Type B pancreatic cell (in vitro differentiated cells): ENCODE measurements around the gene NPC2. TPM values are rescaled to one million over a fixed set of nuclear protein-coding genes. Genes with fewer than 3 reads are reported as not detected.

Experiments
- DNase-seq: peaks from one replicate; pipeline ENCODE4 v3.0.0; 2021; ENCODE audit warnings: mixed read lengths; ENCODE audit not compliant: unreplicated experiment; ENCODE audit errors: extremely low spot score
- H3K27ac Mint-ChIP-seq: 2 replicates; pipeline ENCODE4 v1.8.0; 2021; ENCODE audit warnings: mild to moderate bottlenecking, mixed read lengths
- H3K27me3 Mint-ChIP-seq: 2 replicates; pipeline ENCODE4 v1.8.0; 2021; ENCODE audit warnings: mixed read lengths
- H3K36me3 Mint-ChIP-seq: 2 replicates; pipeline ENCODE4 v1.8.0; 2021; ENCODE audit warnings: mixed read lengths
- H3K4me1 Mint-ChIP-seq: one replicate; pipeline ENCODE4 v1.8.0; 2021; ENCODE audit warnings: mixed read lengths; ENCODE audit not compliant: unreplicated experiment
- H3K4me3 Mint-ChIP-seq: 2 replicates; pipeline ENCODE4 v1.8.0; 2021; ENCODE audit warnings: mild to moderate bottlenecking, mixed read lengths
- H3K9me3 Mint-ChIP-seq: 2 replicates; pipeline ENCODE4 v1.8.0; 2021; ENCODE audit warnings: mixed read lengths
- total RNA-seq: library from RNA; stranded (reverse); gene quantifications from 2 replicates; pipeline ENCODE4 v1.2.1, GENCODE V29; 2021; ENCODE audit warnings: low replicate concordance
- TF ChIP-seq, protein P1 (sequence below): fragments of 200-600 bp; sonication (generic); conservative IDR thresholded peaks from 2 replicates; pipeline ENCODE4 v1.5.0; 2021; ENCODE audit warnings: antibody characterized with exemption, mild to moderate bottlenecking

Gene NPC2
- total RNA-seq, 1 donor from 2014 or later, result 165 TPM

DNA sequence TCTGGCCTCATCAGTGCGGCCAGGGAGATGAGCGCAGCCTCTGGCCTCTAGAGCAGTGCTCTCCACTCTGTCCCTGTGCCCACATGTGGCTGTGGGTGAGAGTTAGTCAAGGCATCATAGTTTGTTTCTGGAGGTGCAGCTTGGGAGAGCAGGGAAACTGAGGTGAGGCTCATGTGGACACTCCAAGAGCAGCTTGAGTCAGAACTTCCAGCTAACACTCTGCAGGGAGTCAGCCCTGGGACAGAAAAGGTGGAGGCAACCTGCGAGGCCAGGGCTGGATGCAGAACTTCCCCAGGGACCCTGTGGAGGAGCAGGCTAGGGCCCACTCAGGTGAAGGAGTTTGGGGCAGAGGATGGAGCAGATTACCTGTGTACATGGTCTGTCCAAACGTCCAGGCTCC lies 11.3 kb upstream of the NPC2 start:
- TF ChIP-seq, protein P1, sequence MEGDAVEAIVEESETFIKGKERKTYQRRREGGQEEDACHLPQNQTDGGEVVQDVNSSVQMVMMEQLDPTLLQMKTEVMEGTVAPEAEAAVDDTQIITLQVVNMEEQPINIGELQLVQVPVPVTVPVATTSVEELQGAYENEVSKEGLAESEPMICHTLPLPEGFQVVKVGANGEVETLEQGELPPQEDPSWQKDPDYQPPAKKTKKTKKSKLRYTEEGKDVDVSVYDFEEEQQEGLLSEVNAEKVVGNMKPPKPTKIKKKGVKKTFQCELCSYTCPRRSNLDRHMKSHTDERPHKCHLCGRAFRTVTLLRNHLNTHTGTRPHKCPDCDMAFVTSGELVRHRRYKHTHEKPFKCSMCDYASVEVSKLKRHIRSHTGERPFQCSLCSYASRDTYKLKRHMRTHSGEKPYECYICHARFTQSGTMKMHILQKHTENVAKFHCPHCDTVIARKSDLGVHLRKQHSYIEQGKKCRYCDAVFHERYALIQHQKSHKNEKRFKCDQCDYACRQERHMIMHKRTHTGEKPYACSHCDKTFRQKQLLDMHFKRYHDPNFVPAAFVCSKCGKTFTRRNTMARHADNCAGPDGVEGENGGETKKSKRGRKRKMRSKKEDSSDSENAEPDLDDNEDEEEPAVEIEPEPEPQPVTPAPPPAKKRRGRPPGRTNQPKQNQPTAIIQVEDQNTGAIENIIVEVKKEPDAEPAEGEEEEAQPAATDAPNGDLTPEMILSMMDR, result no peak
- H3K9me3 Mint-ChIP-seq, result no peaks in the 10 kb centered on the region
- DNase-seq, result no peak
- peaks cover 4% of the 10 kb centered on the region for H3K4me1 Mint-ChIP-seq
- H3K36me3 Mint-ChIP-seq, result no peaks in the 10 kb centered on the region
- no peak overlapping the region for H3K27ac Mint-ChIP-seq
- no peak overlapping the region for H3K4me3 Mint-ChIP-seq
- peaks cover under 1% of the 10 kb centered on the region for H3K27me3 Mint-ChIP-seq

DNA sequence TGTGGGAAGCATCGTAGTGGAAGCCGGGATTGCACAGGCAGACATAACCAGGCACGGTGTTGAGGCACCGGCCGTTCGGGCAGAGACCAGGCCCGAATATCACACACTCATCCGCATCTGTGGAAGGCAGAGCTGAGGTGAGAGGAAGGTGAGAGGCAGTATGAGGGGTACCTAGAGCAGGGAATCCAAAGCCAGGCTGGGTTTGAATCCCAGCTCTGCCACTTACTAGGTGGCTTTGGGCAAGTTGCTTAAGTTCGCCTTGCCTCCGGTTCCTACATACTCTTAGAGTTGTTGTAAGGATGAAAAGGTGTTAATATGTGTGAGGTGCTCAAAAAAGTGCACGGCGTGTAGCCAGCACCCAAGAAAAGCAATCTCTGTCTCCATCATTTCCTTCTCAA lies 10.8 kb upstream of the NPC2 start:
- DNase-seq, result no peak
- no peaks in the 10 kb centered on the region for H3K36me3 Mint-ChIP-seq
- H3K27ac Mint-ChIP-seq, result no peak overlapping the region

DNA sequence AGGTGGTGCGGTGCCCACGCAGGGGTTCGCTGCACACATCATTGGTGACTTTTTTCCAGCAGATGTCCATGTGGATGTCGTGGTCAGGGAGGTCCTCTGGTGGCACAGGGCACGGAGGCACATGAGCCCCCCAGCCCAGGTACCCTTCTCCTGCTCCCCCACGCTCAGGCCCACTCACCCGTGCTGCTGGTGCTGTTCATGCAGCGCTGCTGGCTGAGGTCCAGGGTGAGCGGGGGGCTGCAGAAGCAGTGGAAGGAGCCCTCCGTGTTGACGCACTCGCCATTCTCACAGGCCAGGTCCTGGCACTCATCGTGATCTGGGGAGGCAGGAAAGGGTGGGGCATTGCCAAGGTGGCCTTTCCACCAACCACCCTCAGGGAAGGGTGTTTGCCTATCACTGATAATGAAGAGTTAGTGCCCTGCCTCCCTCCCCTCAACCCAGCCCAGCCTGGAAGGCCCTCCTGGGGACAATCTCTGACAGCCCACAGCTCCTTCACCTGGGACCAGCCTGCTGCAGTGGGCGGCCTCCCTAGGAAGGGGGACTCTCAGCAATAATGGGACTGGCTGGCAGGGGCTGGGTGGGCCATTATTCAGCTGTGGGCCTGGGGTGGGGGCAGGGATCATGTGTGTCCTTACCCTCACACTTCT lies 10.3 kb upstream of the NPC2 start:
- Mint-ChIP-seq H3K4me3 (no peak overlapping the region), H3K27ac (no peak overlapping the region), H3K4me1 (peaks cover 4% of the 10 kb centered on the region), H3K9me3 (no peaks in the 10 kb centered on the region), H3K27me3 (no peaks in the 10 kb centered on the region), H3K36me3 (no peaks in the 10 kb centered on the region)
- TF ChIP-seq, protein P1, result no peak
- DNase-seq, result peak; percentile 67

More for the DNA sequence above, 10.8 kb upstream of the NPC2 start:
- no peaks in the 10 kb centered on the region for H3K9me3 Mint-ChIP-seq
- no peaks in the 10 kb centered on the region for H3K27me3 Mint-ChIP-seq
- no peak overlapping the region for H3K4me3 Mint-ChIP-seq
- H3K4me1 Mint-ChIP-seq, result peaks cover 4% of the 10 kb centered on the region
- TF ChIP-seq, protein P1, result no peak

DNA sequence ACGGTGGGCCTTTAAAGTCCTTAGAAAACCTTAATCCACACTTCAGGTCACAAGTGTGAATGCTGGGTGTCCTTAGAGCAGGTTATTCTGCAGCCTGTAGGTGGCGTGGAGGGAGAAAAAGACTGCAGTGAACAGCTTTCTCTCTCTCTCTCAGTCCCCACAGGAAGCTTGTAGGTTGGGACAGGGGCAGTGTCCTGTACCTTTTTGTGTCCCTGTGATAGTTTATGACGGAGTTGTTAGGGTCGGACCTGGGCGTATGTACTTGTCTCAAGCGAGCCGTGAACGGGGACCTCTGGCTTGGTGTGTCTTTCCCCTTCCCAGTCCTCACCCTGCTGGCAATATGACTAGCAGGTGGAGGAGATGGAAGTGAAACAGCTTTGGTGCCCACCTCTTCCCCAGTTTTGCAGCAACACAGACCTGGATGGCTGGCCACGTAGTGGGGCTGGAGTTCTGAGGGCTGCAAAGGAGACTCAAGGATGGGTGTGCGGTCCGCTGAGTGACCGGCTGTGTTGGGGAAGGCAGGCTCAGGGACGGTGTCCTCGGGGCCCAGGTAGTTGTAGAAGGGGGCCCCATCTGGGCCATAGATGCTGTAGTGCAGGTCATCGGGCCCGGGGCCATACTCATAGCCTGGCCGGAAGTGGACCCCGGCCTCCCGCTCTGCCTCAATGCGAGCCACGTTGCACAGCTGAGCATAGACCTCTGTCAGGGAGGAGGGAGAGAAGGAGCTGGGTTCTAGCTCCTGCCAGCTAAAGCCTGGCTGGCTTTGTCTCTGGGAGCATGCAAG lies 9.3 kb upstream of the NPC2 start:
- TF ChIP-seq, protein P1, result peak; percentile 72
- Mint-ChIP-seq H3K36me3 (no peaks in the 10 kb centered on the region), H3K4me1 (peaks cover 4% of the 10 kb centered on the region), H3K9me3 (no peaks in the 10 kb centered on the region), H3K27me3 (no peaks in the 10 kb centered on the region), H3K27ac (no peak overlapping the region), H3K4me3 (no peak overlapping the region)
- DNase-seq, result no peak

DNA sequence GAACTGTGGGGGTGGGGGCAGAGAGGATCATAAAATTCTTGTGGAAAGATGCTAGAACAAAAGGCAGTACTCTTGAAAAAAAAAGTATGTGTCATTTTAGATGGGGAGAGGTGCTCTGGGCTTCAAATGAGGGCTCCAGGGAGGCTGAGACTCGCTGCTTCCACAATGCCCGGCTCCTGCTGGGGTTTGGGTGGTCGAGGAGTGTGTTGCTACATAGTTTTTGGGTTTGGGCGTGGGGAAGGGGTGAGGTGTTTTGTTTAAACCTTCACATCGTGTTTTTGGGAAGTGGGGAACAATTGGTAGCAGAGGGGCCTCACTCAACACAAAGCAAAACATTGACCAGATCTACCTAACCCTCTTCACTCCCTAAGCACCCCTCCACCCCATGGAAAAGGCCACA lies 8.6 kb upstream of the NPC2 start:
- H3K27me3 Mint-ChIP-seq, result no peaks in the 10 kb centered on the region
- no peak for DNase-seq
- no peaks in the 10 kb centered on the region for H3K9me3 Mint-ChIP-seq
- TF ChIP-seq, protein P1, result no peak
- H3K4me3 Mint-ChIP-seq, result no peak overlapping the region
- no peak overlapping the region for H3K27ac Mint-ChIP-seq
- H3K4me1 Mint-ChIP-seq, result peaks cover 4% of the 10 kb centered on the region
- H3K36me3 Mint-ChIP-seq, result no peaks in the 10 kb centered on the region
